Common myeloid progenitor, CD34-positive (primary cell): ENCODE measurements around the gene ABCE1.

Source experiments
- CTCF ChIA-PET: fragments of 350-600 bp; sonication (Branson Sonifier 250); formaldehyde crosslinking; loops from one replicate; lab custom pipeline; 2021; ENCODE audit warnings: antibody characterized with exemption; lab: Charles Lee
- POLR2A ChIA-PET: fragments of 350-600 bp; sonication (Branson Sonifier 250); formaldehyde crosslinking; loops from one replicate; lab custom pipeline; 2021; ENCODE audit warnings: antibody characterized with exemption; lab: Charles Lee
- DNase-seq, 3 donors: peaks; one replicate each; pipeline versions ENCODE4 v3.0.0 to v3.0.0-alpha.2; 2013
- H3K27ac ChIP-seq, 2 experiments: 1 replicate in 1 of 2; 2 replicates in 1 of 2; pipeline ENCODE4 v1.7.0; 2013; ENCODE audit warnings: inconsistent platforms in 2 of 2, low read length in 2 of 2, mild to moderate bottlenecking in 2 of 2, low read depth in 1 of 2, moderate library complexity in 1 of 2; ENCODE audit not compliant: severe bottlenecking in 2 of 2, insufficient read depth in 1 of 2, poor library complexity in 1 of 2
- H3K27me3 ChIP-seq, 5 experiments: replicated peaks in 2 of 5; 1 replicate in 3 of 5; 2 replicates in 2 of 5; pipeline versions ENCODE4 v1.6.1 to v1.7.0; 2013; ENCODE audit warnings: low read length in 4 of 5, mild to moderate bottlenecking in 2 of 5, moderate library complexity in 2 of 5, inconsistent platforms in 1 of 5; ENCODE audit not compliant: insufficient read depth in 5 of 5, control insufficient read depth in 4 of 5
- H3K36me3 ChIP-seq, 4 experiments: 1 replicate in 2 of 4; 2 replicates in 2 of 4; pipeline versions ENCODE4 v1.6.1 to v1.7.0; 2013; ENCODE audit warnings: low read length in 3 of 4, control low read depth in 1 of 4, mild to moderate bottlenecking in 1 of 4; ENCODE audit not compliant: control insufficient read depth in 4 of 4, insufficient read depth in 4 of 4
- H3K4me1 ChIP-seq, 4 experiments: 1 replicate in 3 of 4; 2 replicates in 1 of 4; pipeline versions ENCODE4 v1.6.1 to v1.7.1; 2013; ENCODE audit warnings: low read length in 3 of 4, mild to moderate bottlenecking in 3 of 4, control low read depth in 1 of 4, inconsistent platforms in 1 of 4, moderate library complexity in 1 of 4; ENCODE audit not compliant: control insufficient read depth in 4 of 4, insufficient read depth in 4 of 4; ENCODE audit errors: control extremely low read depth in 1 of 4
- H3K4me3 ChIP-seq, 7 experiments: 1 replicate in 4 of 7; 2 replicates in 3 of 7; pipeline versions ENCODE4 v1.5.1 to v1.7.0; 2013; ENCODE audit warnings: mild to moderate bottlenecking in 7 of 7, low read length in 6 of 7, moderate library complexity in 6 of 7, inconsistent platforms in 2 of 7, low read depth in 2 of 7, control low read depth in 1 of 7; ENCODE audit not compliant: insufficient read depth in 4 of 7, control insufficient read depth in 1 of 7; ENCODE audit errors: extremely low read depth in 1 of 7
- H3K9me3 ChIP-seq, 5 experiments: 1 replicate in 4 of 5; 2 replicates in 1 of 5; pipeline versions ENCODE4 v1.6.1 to v1.7.1; 2013; ENCODE audit warnings: low read length in 4 of 5, mild to moderate bottlenecking in 2 of 5, inconsistent platforms in 1 of 5, low read depth in 1 of 5, moderate library complexity in 1 of 5; ENCODE audit not compliant: control insufficient read depth in 4 of 5, insufficient read depth in 2 of 5; ENCODE audit errors: control extremely low read depth in 1 of 5
- WGBS: methylation state at CpG from one replicate; pipeline ENCODE4 v1.1.5; 2013; ENCODE audit not compliant: insufficient coverage; 5-methylcytosine and 5-hydroxymethylcytosine counted together

ABCE1 gene

DNA sequence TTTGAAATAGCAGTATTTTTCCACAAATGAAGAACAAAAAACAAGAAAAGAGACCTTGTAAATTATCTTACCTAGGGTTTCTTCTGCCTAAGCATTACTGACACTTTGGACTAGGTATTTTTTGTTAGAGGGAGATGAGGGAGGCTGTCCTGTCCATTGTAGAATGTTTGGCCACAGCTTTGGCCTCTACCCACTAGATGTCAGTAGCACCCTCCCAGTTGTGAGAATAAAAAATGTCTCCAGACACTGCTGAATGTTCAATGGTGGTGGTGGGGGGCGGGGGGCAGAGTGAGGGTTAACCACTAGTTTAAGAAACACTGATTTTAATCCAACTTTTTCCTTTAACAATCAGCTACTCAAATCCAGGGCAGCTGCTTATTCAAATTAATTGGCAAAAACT, 56.5 kb downstream of the ABCE1 start:
- Histone ChIP-seq H3K4me1 (no peaks in the 10 kb centered on the region), H3K9me3 (no peaks in the 10 kb centered on the region), H3K27me3 (no peaks in the 10 kb centered on the region), H3K36me3 (peaks cover 7 to 76% (median 51%) of the 10 kb centered on the region in 4 experiments), H3K27ac (no peak overlapping the region), H3K4me3 (no peak overlapping the region)
- WGBS, result no CpG with 5 or more reads among the region's 1 CpG
- CTCF ChIA-PET, result interaction anchor here (0.9 to 1.7 kb wide), 4 partner anchors 13 to 457 kb away, joined by 4 to 8 read pairs (median 6); no protein-coding TSS in a partner anchor
- DNase-seq, result peak in 2 of 3 donors; percentile 51 to 52
- POLR2A ChIA-PET, result no interaction called here

DNA sequence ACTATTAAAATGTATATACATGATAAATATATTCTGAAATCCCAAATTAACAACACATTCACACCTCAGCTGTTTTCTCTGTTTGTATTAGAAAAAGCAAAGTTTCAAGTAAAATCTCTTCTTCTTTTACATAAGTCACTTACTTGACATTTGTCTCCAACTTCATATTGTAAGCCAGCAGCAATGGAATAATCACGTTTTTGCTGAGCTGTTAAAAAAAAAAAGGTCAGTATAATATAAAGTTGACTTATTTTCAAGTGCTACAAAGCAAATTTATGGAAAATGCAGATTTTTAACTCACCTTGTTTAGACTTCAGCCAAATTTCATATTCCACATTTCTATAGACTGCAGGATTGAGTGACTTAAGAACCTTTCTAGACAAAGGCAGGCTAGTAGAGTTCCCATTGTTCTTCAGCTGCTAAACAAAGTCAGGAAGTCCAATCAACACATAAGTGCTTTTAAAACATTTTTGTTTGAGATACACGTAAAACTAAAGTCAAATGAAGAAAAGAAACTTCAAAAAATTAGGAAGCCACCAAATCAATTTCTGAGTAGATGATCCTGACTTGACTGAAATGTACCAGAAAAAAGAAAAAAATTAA, 57.3 kb downstream of the ABCE1 start:
- no peaks in the 10 kb centered on the region for H3K27me3 ChIP-seq
- H3K4me3 ChIP-seq, result no peak overlapping the region
- no peak for DNase-seq
- no peaks in the 10 kb centered on the region for H3K4me1 ChIP-seq
- peaks cover 11 to 74% (median 48%) of the 10 kb centered on the region in 4 experiments for H3K36me3 ChIP-seq
- ChIA-PET POLR2A (no interaction called here), CTCF (interaction anchor here (0.9 to 1.7 kb wide), 5 partner anchors 14 to 456 kb away, joined by 4 to 8 read pairs (median 5); no protein-coding TSS in a partner anchor)
- WGBS, result no CpG with 5 or more reads among the region's 2 CpGs
- H3K9me3 ChIP-seq, result no peaks in the 10 kb centered on the region
- H3K27ac ChIP-seq, result no peak overlapping the region

- CTCF ChIA-PET, result interaction anchor here (1.0 kb wide), 1 partner anchor 11 kb away, joined by 4 read pairs; no protein-coding TSS in a partner anchor
- H3K27me3 ChIP-seq, result no peaks in the 10 kb centered on the region
- peaks cover 11 to 81% (median 54%) of the 10 kb centered on the region in 4 experiments for H3K36me3 ChIP-seq
- H3K27ac ChIP-seq, result no peak overlapping the region
- H3K4me1 ChIP-seq, result no peaks in the 10 kb centered on the region
- H3K4me3 ChIP-seq, result no peak overlapping the region
- 80% methylated on average over 1 of the region's 2 CpGs for WGBS
- DNase-seq, result peak in 1 of 3 donors; percentile 13
- no peaks in the 10 kb centered on the region for H3K9me3 ChIP-seq
- POLR2A ChIA-PET, result no interaction called here
Observed at GRCh38 chr4:145156986-145157385, 58.9 kb downstream of the ABCE1 start.

- Histone ChIP-seq H3K4me1 (no peaks in the 10 kb centered on the region), H3K27me3 (no peaks in the 10 kb centered on the region), H3K4me3 (no peak overlapping the region), H3K36me3 (peaks cover 6 to 65% (median 34%) of the 10 kb centered on the region in 4 experiments), H3K9me3 (no peaks in the 10 kb centered on the region), H3K27ac (no peak overlapping the region)
- CTCF ChIA-PET, result interaction anchor here (1.0 to 1.3 kb wide), 2 partner anchors 16 to 42 kb away, joined by 3 read pairs; no protein-coding TSS in a partner anchor
- POLR2A ChIA-PET, result interaction anchor here (0.5 kb wide), 1 partner anchor 691 kb away, joined by 3 read pairs; no protein-coding TSS in a partner anchor
- WGBS, result 100% methylated on average over 1 of the region's 2 CpGs
- DNase-seq, result no peak
Observed at GRCh38 chr4:145161549-145161948, 63.4 kb downstream of the ABCE1 start.

DNA sequence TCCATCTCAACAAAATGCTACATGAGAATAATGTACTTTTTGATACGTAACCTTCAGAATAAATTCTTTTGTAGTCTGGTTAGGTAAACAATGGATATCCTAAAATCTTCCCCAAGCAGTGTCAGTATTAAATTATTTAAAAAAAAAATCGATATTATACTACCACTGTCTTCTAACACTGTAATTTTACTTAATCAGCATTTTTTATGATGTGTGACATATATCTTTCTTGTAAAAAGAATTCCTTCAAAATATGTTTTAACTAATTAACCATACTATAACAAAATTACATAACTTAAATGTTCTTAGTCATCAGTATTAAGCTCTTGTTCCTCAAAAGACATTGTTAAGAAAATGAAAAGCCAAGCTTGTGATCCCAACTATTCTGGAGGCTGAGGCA, 69.8 kb downstream of the ABCE1 start:
- WGBS, result no CpG with 5 or more reads among the region's 2 CpGs
- no peak overlapping the region for H3K4me3 ChIP-seq
- DNase-seq, result no peak
- H3K9me3 ChIP-seq, result no peaks in the 10 kb centered on the region
- H3K27me3 ChIP-seq, result no peaks in the 10 kb centered on the region
- H3K27ac ChIP-seq, result no peak overlapping the region
- peaks cover 0 to 2% (median 0%) of the 10 kb centered on the region in 4 experiments for H3K4me1 ChIP-seq
- POLR2A ChIA-PET, result interaction anchor here (0.8 to 0.9 kb wide), 2 partner anchors 9 to 11 kb away, joined by 4 to 8 read pairs; no protein-coding TSS in a partner anchor
- H3K36me3 ChIP-seq, result peaks cover 6 to 50% (median 25%) of the 10 kb centered on the region in 4 experiments
- CTCF ChIA-PET, result interaction anchor here (1.3 to 1.4 kb wide), 2 partner anchors 66 to 441 kb away, joined by 3 to 4 read pairs; no protein-coding TSS in a partner anchor

- H3K27ac ChIP-seq, result no peak overlapping the region
- H3K36me3 ChIP-seq, result peaks cover 10 to 50% (median 25%) of the 10 kb centered on the region in 4 experiments
- DNase-seq, result peak in 2 of 3 donors; percentile 11 to 15
- POLR2A ChIA-PET, result interaction anchor here (0.8 to 0.9 kb wide), 2 partner anchors 8 to 10 kb away, joined by 4 to 8 read pairs; no protein-coding TSS in a partner anchor
- no peaks in the 10 kb centered on the region for H3K27me3 ChIP-seq
- H3K4me1 ChIP-seq, result peaks cover 0 to 2% (median 0%) of the 10 kb centered on the region in 4 experiments
- H3K9me3 ChIP-seq, result no peaks in the 10 kb centered on the region
- H3K4me3 ChIP-seq, result no peak overlapping the region
- no CpG with 5 or more reads among the region's 2 CpGs for WGBS
- CTCF ChIA-PET, result no interaction called here
Observed at GRCh38 chr4:145168581-145169187, 70.6 kb downstream of the ABCE1 start.
